HEK293 (cell line): ENCODE results near the gene RNF215.

Experiments
- CTCF ChIA-PET: fragments of 350-600 bp; formaldehyde crosslinking; extraction: SDS; loops from one replicate; lab custom pipeline; 2021; ENCODE audit warnings: antibody characterized with exemption; lab: Yijun Ruan, JAX
- POLR2A ChIA-PET: fragments of 300-600 bp; formaldehyde crosslinking; extraction: SDS; loops from one replicate; lab custom pipeline; 2020; ENCODE audit warnings: antibody characterized with exemption, inconsistent platforms; lab: Yijun Ruan, JAX
- H3K27ac ChIP-seq: fragments of 200-500 bp; sonication (Bioruptor generic); 2 replicates; pipeline ENCODE4 v1.5.1; 2014; ENCODE audit warnings: low read depth, low read length, control low read depth, inconsistent platforms; ENCODE audit errors: extremely low read depth
- H3K36me3 ChIP-seq, 2 experiments: fragments of 200-500 bp in 1 of 2; sonication (Bioruptor generic) in 1 of 2; 1 replicate in 1 of 2; 2 replicates in 1 of 2; pipeline ENCODE4 v1.5.1; 2014 to 2017; ENCODE audit warnings: inconsistent platforms in 2 of 2, low read length in 2 of 2; ENCODE audit not compliant: control insufficient read depth in 2 of 2, insufficient read depth in 1 of 2
- H3K4me1 ChIP-seq: fragments of 200-500 bp; sonication (Bioruptor generic); 2 replicates; pipeline ENCODE4 v1.5.1; 2014; ENCODE audit warnings: mild to moderate bottlenecking, low read length, inconsistent platforms; ENCODE audit not compliant: control insufficient read depth, insufficient read depth
- H3K4me3 ChIP-seq: 2 replicates; pipeline ENCODE4 v1.5.1; 2011; ENCODE audit warnings: low read depth, mild to moderate bottlenecking, control low read depth, low read length, moderate library complexity
- H3K9me3 ChIP-seq: fragments of 200-500 bp; sonication (Bioruptor generic); 2 replicates; pipeline ENCODE4 v1.5.1; 2014; ENCODE audit warnings: low read depth, low read length, inconsistent platforms; ENCODE audit not compliant: control insufficient read depth, insufficient read depth
- BCL11A ChIP-seq: fragments of 450-650 bp; formaldehyde crosslinking; IDR thresholded peaks from 2 replicates; pipeline ENCODE4 v1.5.1; 2016; ENCODE audit warnings: low read depth, missing biosample characterization, missing genetic modification characterization
- CTCF ChIP-seq: fragments of 450-650 bp; formaldehyde crosslinking; IDR thresholded peaks from 2 replicates; pipeline ENCODE4 v1.5.1; 2016; ENCODE audit warnings: missing biosample characterization, missing genetic modification characterization
- EGR2 ChIP-seq: fragments of 450-650 bp; formaldehyde crosslinking; IDR thresholded peaks from 2 replicates; pipeline ENCODE4 v1.5.1; 2016; ENCODE audit warnings: low read depth, missing biosample characterization, missing genetic modification characterization
- FEZF1 ChIP-seq: fragments of 450-650 bp; formaldehyde crosslinking; IDR thresholded peaks from 2 replicates; pipeline ENCODE4 v1.5.1; 2016; ENCODE audit warnings: missing biosample characterization, missing genetic modification characterization
- GLIS1 ChIP-seq: fragments of 450-650 bp; formaldehyde crosslinking; IDR thresholded peaks from 2 replicates; pipeline ENCODE4 v1.5.1; 2016; ENCODE audit warnings: missing biosample characterization, missing genetic modification characterization
- GLIS2 ChIP-seq: fragments of 450-650 bp; formaldehyde crosslinking; IDR thresholded peaks from 2 replicates; pipeline ENCODE4 v1.5.1; 2016; ENCODE audit warnings: missing biosample characterization, missing genetic modification characterization
- KLF16 ChIP-seq: fragments of 450-650 bp; formaldehyde crosslinking; IDR thresholded peaks from 2 replicates; pipeline ENCODE4 v1.5.1; 2017; ENCODE audit warnings: missing biosample characterization, missing genetic modification characterization
- PBX3 ChIP-seq: sonication (generic); formaldehyde crosslinking; IDR thresholded peaks from 2 replicates; pipeline ENCODE4 v1.8.1; 2022; ENCODE audit warnings: mild to moderate bottlenecking, moderate library complexity, missing genetic modification reagents
- SCRT2 ChIP-seq: fragments of 450-650 bp; formaldehyde crosslinking; IDR thresholded peaks from 2 replicates; pipeline ENCODE4 v1.5.1; 2016; ENCODE audit warnings: missing biosample characterization, missing genetic modification characterization
- SP3 ChIP-seq: fragments of 450-650 bp; formaldehyde crosslinking; IDR thresholded peaks from 2 replicates; pipeline ENCODE4 v1.5.1; 2016; ENCODE audit warnings: missing biosample characterization, missing genetic modification characterization
- WT1 ChIP-seq: fragments of 450-650 bp; formaldehyde crosslinking; IDR thresholded peaks from 2 replicates; pipeline ENCODE4 v1.5.1; 2016; ENCODE audit warnings: missing biosample characterization, missing genetic modification characterization
- ZBTB20 ChIP-seq: fragments of 450-650 bp; formaldehyde crosslinking; IDR thresholded peaks from 2 replicates; pipeline ENCODE4 v1.5.1; 2016; ENCODE audit warnings: missing biosample characterization, missing genetic modification characterization
- ZBTB48 ChIP-seq: fragments of 450-650 bp; formaldehyde crosslinking; IDR thresholded peaks from 2 replicates; pipeline ENCODE4 v1.5.1; 2016; ENCODE audit warnings: missing biosample characterization, missing genetic modification characterization
- ZBTB7A ChIP-seq: fragments of 450-650 bp; formaldehyde crosslinking; IDR thresholded peaks from 2 replicates; pipeline ENCODE4 v1.5.1; 2016; ENCODE audit warnings: low read depth, missing biosample characterization, missing genetic modification characterization
- ZFP37 ChIP-seq: fragments of 450-650 bp; formaldehyde crosslinking; IDR thresholded peaks from 2 replicates; pipeline ENCODE4 v1.5.1; 2016; ENCODE audit warnings: missing biosample characterization, missing genetic modification characterization
- ZIC2 ChIP-seq: fragments of 450-650 bp; formaldehyde crosslinking; IDR thresholded peaks from 2 replicates; pipeline ENCODE4 v1.5.1; 2016; ENCODE audit warnings: missing biosample characterization, missing genetic modification characterization
- ZNF121 ChIP-seq: fragments of 450-650 bp; formaldehyde crosslinking; IDR thresholded peaks from 2 replicates; pipeline ENCODE4 v1.5.1; 2016; ENCODE audit warnings: missing biosample characterization, missing genetic modification characterization
- ZNF223 ChIP-seq: fragments of 450-650 bp; formaldehyde crosslinking; IDR thresholded peaks from 2 replicates; pipeline ENCODE4 v1.5.1; 2016; ENCODE audit warnings: missing biosample characterization, missing genetic modification characterization
- ZNF335 ChIP-seq: fragments of 450-650 bp; formaldehyde crosslinking; conservative IDR thresholded peaks from 2 replicates; pipeline ENCODE4 v1.5.1; 2016; ENCODE audit warnings: missing biosample characterization, missing genetic modification characterization
- ZNF555 ChIP-seq: fragments of 450-650 bp; formaldehyde crosslinking; conservative IDR thresholded peaks from 2 replicates; pipeline ENCODE4 v1.5.1; 2017; ENCODE audit warnings: missing biosample characterization, mild to moderate bottlenecking, missing genetic modification characterization, inconsistent platforms
- ZNF561 ChIP-seq: fragments of 450-650 bp; IDR thresholded peaks from 2 replicates; pipeline ENCODE4 v1.5.1; 2018; ENCODE audit warnings: missing biosample characterization, missing genetic modification characterization, borderline replicate concordance
- ZNF629 ChIP-seq: fragments of 450-650 bp; formaldehyde crosslinking; IDR thresholded peaks from 2 replicates; pipeline ENCODE4 v1.5.1; 2017; ENCODE audit warnings: missing biosample characterization, missing genetic modification characterization
- ZNF777 ChIP-seq: fragments of 450-650 bp; formaldehyde crosslinking; IDR thresholded peaks from 2 replicates; pipeline ENCODE4 v1.5.1; 2017; ENCODE audit warnings: missing biosample characterization, missing genetic modification characterization, borderline replicate concordance
- ZNF785 ChIP-seq: fragments of 450-650 bp; formaldehyde crosslinking; IDR thresholded peaks from 2 replicates; pipeline ENCODE4 v1.5.1; 2016; ENCODE audit warnings: missing biosample characterization, missing genetic modification characterization
- ZSCAN23 ChIP-seq: fragments of 450-650 bp; formaldehyde crosslinking; IDR thresholded peaks from 2 replicates; pipeline ENCODE4 v1.5.1; 2016; ENCODE audit warnings: missing biosample characterization, missing genetic modification characterization
- TF ChIP-seq, protein P1 (sequence below): fragments of 450-650 bp; formaldehyde crosslinking; IDR thresholded peaks from 2 replicates; pipeline ENCODE4 v1.5.1; 2016; ENCODE audit warnings: missing biosample characterization, missing genetic modification characterization, borderline replicate concordance

Gene RNF215

DNA sequence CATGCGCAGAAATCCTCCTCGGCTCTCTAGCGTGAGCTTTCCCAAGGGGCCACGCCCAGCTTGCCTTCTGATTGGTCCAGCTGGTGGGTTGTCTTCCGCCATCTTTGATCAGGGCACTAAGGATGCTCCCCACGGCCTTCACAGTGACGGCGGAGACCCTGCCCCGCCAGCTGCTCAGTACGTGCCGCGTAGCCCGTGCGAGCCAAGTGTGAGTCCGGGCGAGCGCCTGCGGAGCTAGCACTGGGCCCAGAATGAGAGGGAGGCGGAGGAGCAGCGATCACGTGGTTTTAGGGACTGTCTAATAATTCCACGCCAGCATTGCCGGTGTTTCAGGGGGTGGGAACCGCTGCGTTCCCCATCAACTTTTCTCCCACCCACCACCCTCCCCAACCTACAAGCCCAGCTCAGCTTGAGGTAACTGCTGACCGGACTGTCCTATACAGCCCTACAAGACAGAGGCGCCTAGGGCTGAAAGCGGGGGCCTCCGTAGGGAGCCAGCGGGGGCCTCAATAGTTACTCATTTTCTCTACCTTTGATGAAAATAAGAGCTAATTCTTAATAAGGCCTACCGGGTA lies 36.8 kb upstream of the RNF215 start (continued):
- TF ChIP-seq, protein P1, sequence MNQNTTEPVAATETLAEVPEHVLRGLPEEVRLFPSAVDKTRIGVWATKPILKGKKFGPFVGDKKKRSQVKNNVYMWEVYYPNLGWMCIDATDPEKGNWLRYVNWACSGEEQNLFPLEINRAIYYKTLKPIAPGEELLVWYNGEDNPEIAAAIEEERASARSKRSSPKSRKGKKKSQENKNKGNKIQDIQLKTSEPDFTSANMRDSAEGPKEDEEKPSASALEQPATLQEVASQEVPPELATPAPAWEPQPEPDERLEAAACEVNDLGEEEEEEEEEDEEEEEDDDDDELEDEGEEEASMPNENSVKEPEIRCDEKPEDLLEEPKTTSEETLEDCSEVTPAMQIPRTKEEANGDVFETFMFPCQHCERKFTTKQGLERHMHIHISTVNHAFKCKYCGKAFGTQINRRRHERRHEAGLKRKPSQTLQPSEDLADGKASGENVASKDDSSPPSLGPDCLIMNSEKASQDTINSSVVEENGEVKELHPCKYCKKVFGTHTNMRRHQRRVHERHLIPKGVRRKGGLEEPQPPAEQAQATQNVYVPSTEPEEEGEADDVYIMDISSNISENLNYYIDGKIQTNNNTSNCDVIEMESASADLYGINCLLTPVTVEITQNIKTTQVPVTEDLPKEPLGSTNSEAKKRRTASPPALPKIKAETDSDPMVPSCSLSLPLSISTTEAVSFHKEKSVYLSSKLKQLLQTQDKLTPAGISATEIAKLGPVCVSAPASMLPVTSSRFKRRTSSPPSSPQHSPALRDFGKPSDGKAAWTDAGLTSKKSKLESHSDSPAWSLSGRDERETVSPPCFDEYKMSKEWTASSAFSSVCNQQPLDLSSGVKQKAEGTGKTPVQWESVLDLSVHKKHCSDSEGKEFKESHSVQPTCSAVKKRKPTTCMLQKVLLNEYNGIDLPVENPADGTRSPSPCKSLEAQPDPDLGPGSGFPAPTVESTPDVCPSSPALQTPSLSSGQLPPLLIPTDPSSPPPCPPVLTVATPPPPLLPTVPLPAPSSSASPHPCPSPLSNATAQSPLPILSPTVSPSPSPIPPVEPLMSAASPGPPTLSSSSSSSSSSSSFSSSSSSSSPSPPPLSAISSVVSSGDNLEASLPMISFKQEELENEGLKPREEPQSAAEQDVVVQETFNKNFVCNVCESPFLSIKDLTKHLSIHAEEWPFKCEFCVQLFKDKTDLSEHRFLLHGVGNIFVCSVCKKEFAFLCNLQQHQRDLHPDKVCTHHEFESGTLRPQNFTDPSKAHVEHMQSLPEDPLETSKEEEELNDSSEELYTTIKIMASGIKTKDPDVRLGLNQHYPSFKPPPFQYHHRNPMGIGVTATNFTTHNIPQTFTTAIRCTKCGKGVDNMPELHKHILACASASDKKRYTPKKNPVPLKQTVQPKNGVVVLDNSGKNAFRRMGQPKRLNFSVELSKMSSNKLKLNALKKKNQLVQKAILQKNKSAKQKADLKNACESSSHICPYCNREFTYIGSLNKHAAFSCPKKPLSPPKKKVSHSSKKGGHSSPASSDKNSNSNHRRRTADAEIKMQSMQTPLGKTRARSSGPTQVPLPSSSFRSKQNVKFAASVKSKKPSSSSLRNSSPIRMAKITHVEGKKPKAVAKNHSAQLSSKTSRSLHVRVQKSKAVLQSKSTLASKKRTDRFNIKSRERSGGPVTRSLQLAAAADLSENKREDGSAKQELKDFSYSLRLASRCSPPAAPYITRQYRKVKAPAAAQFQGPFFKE (tag by site-specific recombination), result no peak

- Histone ChIP-seq H3K4me3 (peak overlapping the region; percentile 63), H3K9me3 (no peaks in the 10 kb centered on the region), H3K4me1 (peaks cover 28% of the 10 kb centered on the region), H3K36me3 (peaks cover 0 to 40% of the 10 kb centered on the region in 2 experiments; a peak in 1 of 3 replicates), H3K27ac (peak overlapping the region; percentile 98)
- ChIA-PET POLR2A (interaction anchor here (0.5 to 6.0 kb wide), 31 partner anchors 10 to 1188 kb away, joined by 3 to 86 read pairs (median 4); partner anchors contain the start of genes CCDC157, INPP5J, MORC2 and PES1), CTCF (interaction anchor here (0.5 to 7.6 kb wide), 12 partner anchors 10 to 575 kb away, joined by 3 to 71 read pairs (median 6); no protein-coding TSS in a partner anchor)
- no peak for TF ChIP-seq ZNF561 (tag by site-specific recombination)
- no peak for TF ChIP-seq ZNF629 (tag by site-specific recombination)
- no peak for TF ChIP-seq ZNF223 (tag by site-specific recombination)
- no peak for TF ChIP-seq PBX3 (CRISPR knock-in tag)
- no peak for TF ChIP-seq ZBTB20
- TF ChIP-seq GLIS2 (tag by site-specific recombination), result peak; percentile 95
- peak; percentile 31; the same call in 1 of the 2 replicates for TF ChIP-seq KLF16
- peak; percentile 17; the same call in 1 of the 2 replicates for TF ChIP-seq ZNF785 (tag by site-specific recombination)
- no peak for TF ChIP-seq FEZF1 (tag by site-specific recombination)
- 0 out of 2 replicates have a peak, but pooled peaks have one; percentile 5 for TF ChIP-seq WT1
- peak; percentile 83; the same call in 1 of the 2 replicates for TF ChIP-seq ZNF777
- TF ChIP-seq CTCF (tag by site-specific recombination), result peak; percentile 45; the same call in 1 of the 2 replicates
- 0 out of 2 replicates have a peak, but pooled peaks have one; percentile 66 for TF ChIP-seq ZNF121 (tag by site-specific recombination)
- TF ChIP-seq ZNF335, result peak; percentile 94; the same call in 1 of the 2 replicates
- 0 out of 2 replicates have a peak, but pooled peaks have one; percentile 14 for TF ChIP-seq ZBTB7A (tag by site-specific recombination)
- TF ChIP-seq ZBTB48 (tag by site-specific recombination), result peak; percentile 38
- peak; percentile 39 for TF ChIP-seq SCRT2 (tag by site-specific recombination)
- TF ChIP-seq ZFP37 (tag by site-specific recombination), result peak; percentile 42; the same call in 1 of the 2 replicates
- peak; percentile 42; the same call in 1 of the 2 replicates for TF ChIP-seq ZSCAN23
- TF ChIP-seq ZIC2 (tag by site-specific recombination), result peak; percentile 90
- TF ChIP-seq BCL11A (tag by site-specific recombination), result 0 out of 2 replicates have a peak, but pooled peaks have one; percentile 23
- TF ChIP-seq EGR2 (tag by site-specific recombination), result peak; percentile 60
- TF ChIP-seq GLIS1 (tag by site-specific recombination), result peak; percentile 99
- TF ChIP-seq ZNF555 (tag by site-specific recombination), result no peak
- TF ChIP-seq SP3, result no peak; the same call in 1 of the 2 replicates
Measured at GRCh38 chr22:30423301-30423958, 36.2 kb upstream of the RNF215 start.
